ENCODE measurements around the gene POLG2.
"Not testable (repeated sequence)": the region's sequence is repeated elsewhere in the genome, so short reads cannot be mapped to it uniquely, and the experiment has no call there.

GRCh38 chr17:64466834-64467233 is 30.0 kb downstream of the POLG2 start:
- not testable (repeated sequence) for TF ChIP-seq FOXM1 (IDR thresholded peaks at IDR 0.05; ENCODE audit: low read depth, low read length); NRF1 (conservative IDR thresholded peaks at IDR 0.05; ENCODE audit: low read depth, low read length); CTCF (IDR thresholded peaks at IDR 0.05 in 2 of 3, conservative IDR thresholded peaks at IDR 0.05 in 1 of 3; ENCODE audit: control insufficient read depth in 2 of 3, extremely low read depth in 1 of 3, insufficient read depth in 1 of 3, low read depth in 3 of 3, low read length in 3 of 3); HCFC1 (IDR thresholded peaks at IDR 0.05; ENCODE audit: low read length); POLR2A (IDR thresholded peaks at IDR 0.05; ENCODE audit: low read depth, low read length); BRCA1 (IDR thresholded peaks at IDR 0.05; ENCODE audit: low read depth, low read length); CEBPZ (IDR thresholded peaks at IDR 0.05; ENCODE audit: low read depth, low read length); ZNF592 (IDR thresholded peaks at IDR 0.05); ETV6 (conservative IDR thresholded peaks at IDR 0.05 in 1 of 2, IDR thresholded peaks at IDR 0.05 in 1 of 2; ENCODE audit: borderline replicate concordance in 1 of 2, low read depth in 1 of 2); ELK1 (IDR thresholded peaks at IDR 0.05; ENCODE audit: low read depth, low read length); BACH1 (IDR thresholded peaks at IDR 0.05; ENCODE audit: borderline replicate concordance); KAT2A (conservative IDR thresholded peaks at IDR 0.05; ENCODE audit: control insufficient read depth, low read depth, low read length)

Measured in GM12878 (cell line).